Globus pallidus (tissue), 1 donor: ENCODE measurements around the gene CT45A5.
"Not testable (repeated sequence)": the region's sequence is repeated elsewhere in the genome, so short reads cannot be mapped to it uniquely, and the experiment has no call there.

Experiments
- DNase-seq: peaks from one replicate; pipeline ENCODE4 v3.0.0-alpha.2; 2015; ENCODE audit warnings: low spot score

CT45A5 gene

GRCh38 chrX:135785403-135785802, at the start of gene CT45A5:
Gene CT45A5 (minus strand): TSS chrX:135785503. CDS start chrX:135781729, 3,774 bp downstream.
- DNase-seq: not testable (repeated sequence)

- DNase-seq: not testable (repeated sequence)
These were observed 34.6 kb upstream of the CT45A5 start, which contains the start of gene CT45A2 for GRCh38 chrX:135819912-135820311. Gene CT45A2 (minus strand): TSS chrX:135820012. CDS start chrX:135816265, 3,747 bp downstream.

GRCh38 chrX:135802687-135803086, 17.4 kb upstream of the CT45A5 start, which contains the start of gene CT45A6:
Gene CT45A6 (minus strand): TSS chrX:135802787. CDS start chrX:135798993, 3,794 bp downstream.
- not testable (repeated sequence) for DNase-seq

GRCh38 chrX:135768091-135768490, 17.2 kb downstream of the CT45A5 start, which contains the start of gene CT45A3:
Gene CT45A3 (minus strand): TSS chrX:135768191. CDS start chrX:135764444, 3,747 bp downstream.
- DNase-seq: not testable (repeated sequence)

- not testable (repeated sequence) for DNase-seq
These were observed 40.6 kb downstream of the CT45A5 start for GRCh38 chrX:135744739-135745138.

- DNase-seq: no peak
These were observed 44.0 kb downstream of the CT45A5 start for GRCh38 chrX:135741192-135741715.

- no peak for DNase-seq
These were observed 44.6 kb downstream of the CT45A5 start for GRCh38 chrX:135740681-135741149.

GRCh38 chrX:135737366-135738071, 47.8 kb downstream of the CT45A5 start:
- DNase-seq: no peak

GRCh38 chrX:135734666-135735065, 50.6 kb downstream of the CT45A5 start:
- not testable (repeated sequence) for DNase-seq
